ENCODE results near the gene SPANXC. TPM values are rescaled to one million over a fixed set of nuclear protein-coding genes. Genes with fewer than 3 reads are reported as not detected.
"Not testable (repeated sequence)": the region's sequence is repeated elsewhere in the genome, so short reads cannot be mapped to it uniquely, and the experiment has no call there.

The SPANXC gene
- not detected for total RNA-seq

- not testable (repeated sequence) for ATAC-seq
Measured at GRCh38 chrX:141242417-141242816, at the start of gene SPANXC. TSS of gene SPANXC (minus strand) at chrX:141242517. CDS start at chrX:141242457, 60 bp downstream.

GRCh38 chrX:141279476-141279875, 37.2 kb upstream of the SPANXC start:
- ATAC-seq, result no peak

GRCh38 chrX:141278306-141278705, 36.0 kb upstream of the SPANXC start:
- no peak for ATAC-seq

- ATAC-seq, result no peak
Measured at GRCh38 chrX:141258080-141258479, 15.8 kb upstream of the SPANXC start.

GRCh38 chrX:141221611-141222010, 20.7 kb downstream of the SPANXC start:
- ATAC-seq, result no peak

- ATAC-seq, result no peak
Measured at GRCh38 chrX:141220342-141221008, 21.8 kb downstream of the SPANXC start.

- no peak for ATAC-seq
Measured at GRCh38 chrX:141214196-141214595, 28.1 kb downstream of the SPANXC start.

- ATAC-seq, result no peak
Measured at GRCh38 chrX:141201962-141202361, 40.4 kb downstream of the SPANXC start.

Other genes starting within 250 kb of the SPANXC start
- gene SPANXB1, start 239.9 kb downstream of the SPANXC start, total RNA-seq, result not detected
- 6.5 TPM for gene LDOC1, start 65.4 kb downstream of the SPANXC start, total RNA-seq

Measured in esophagus mucosa (tissue), 1 donor.